HepG2 (cell line): Measurements from ENCODE around the gene DLL4. TPM values are rescaled to one million over a fixed set of nuclear protein-coding genes. Genes with fewer than 3 reads are reported as not detected.
A peak's percentile ranks its signal among the peaks of the same experiment; 100 is the strongest.

ENCODE experiments used
- ATF7-NPFF ChIP-seq: sonication (generic); formaldehyde crosslinking; IDR thresholded peaks from 2 replicates; pipeline ENCODE4 v1.8.1; 2023; ENCODE audit warnings: mild to moderate bottlenecking, low read depth, missing genetic modification reagents, moderate library complexity
- BCL3 ChIP-seq: sonication (generic); formaldehyde crosslinking; IDR thresholded peaks from 2 replicates; pipeline ENCODE4 v1.5.1; 2020; ENCODE audit warnings: mild to moderate bottlenecking, missing genetic modification reagents, moderate library complexity
- CAMTA2 ChIP-seq: sonication (generic); formaldehyde crosslinking; IDR thresholded peaks from 2 replicates; pipeline ENCODE4 v1.4.0; 2020; ENCODE audit warnings: mild to moderate bottlenecking, missing genetic modification reagents, borderline replicate concordance
- CCAR2 ChIP-seq: fragments of 200-400 bp; formaldehyde crosslinking; optimal IDR thresholded peaks from 2 replicates; pipeline ENCODE3; 2018; ENCODE audit warnings: low read depth, mild to moderate bottlenecking, low read length, moderate library complexity
- GATA4 ChIP-seq: sonication (generic); IDR thresholded peaks from 2 replicates; pipeline ENCODE4 v1.6.1; 2016; ENCODE audit warnings: antibody characterized with exemption, low read depth, borderline replicate concordance
- GLMP ChIP-seq: sonication (generic); formaldehyde crosslinking; IDR thresholded peaks from 2 replicates; pipeline ENCODE4 v1.9.0; 2021; ENCODE audit warnings: missing genetic modification reagents, mild to moderate bottlenecking, borderline replicate concordance
- IKZF4 ChIP-seq: sonication (generic); formaldehyde crosslinking; IDR thresholded peaks from 2 replicates; pipeline ENCODE4 v1.5.1; 2020; ENCODE audit warnings: borderline replicate concordance, mild to moderate bottlenecking, low read depth, missing genetic modification reagents; ENCODE audit errors: not compliant biosample characterization
- JDP2 ChIP-seq: sonication (generic); formaldehyde crosslinking; IDR thresholded peaks from 2 replicates; pipeline ENCODE4 v1.8.1; 2022; ENCODE audit warnings: missing genetic modification reagents, borderline replicate concordance
- KLF12 ChIP-seq: sonication (generic); formaldehyde crosslinking; IDR thresholded peaks from 2 replicates; pipeline ENCODE4 v1.4.0; 2020; ENCODE audit warnings: missing genetic modification reagents, borderline replicate concordance
- MED1 ChIP-seq: sonication (generic); formaldehyde crosslinking; IDR thresholded peaks from 2 replicates; pipeline ENCODE4 v1.4.0; 2020; ENCODE audit warnings: missing genetic modification reagents
- MED13 ChIP-seq: sonication (generic); formaldehyde crosslinking; IDR thresholded peaks from 2 replicates; pipeline ENCODE4 v1.5.0; 2020; ENCODE audit warnings: missing genetic modification reagents
- RXRA ChIP-seq: sonication (generic); formaldehyde crosslinking; IDR thresholded peaks from 2 replicates; pipeline ENCODE4 v1.5.1; 2020; ENCODE audit warnings: missing genetic modification reagents
- SIN3B ChIP-seq: fragments of 150-350 bp; IDR thresholded peaks from 2 replicates; pipeline ENCODE4 v1.6.1; 2014; ENCODE audit warnings: low read length
- SIX4 ChIP-seq: sonication (generic); formaldehyde crosslinking; IDR thresholded peaks from 2 replicates; pipeline ENCODE4 v1.4.0; 2020; ENCODE audit warnings: missing genetic modification reagents
- SUZ12 ChIP-seq: fragments of 150-350 bp; IDR thresholded peaks from 2 replicates; pipeline ENCODE4 v1.6.1; 2014; ENCODE audit warnings: low read depth, low read length
- YY1 ChIP-seq: IDR thresholded peaks from 2 replicates; pipeline ENCODE4 v1.6.1; 2011; ENCODE audit warnings: low read length, low read depth, moderate library complexity, mild to moderate bottlenecking; ENCODE audit not compliant: insufficient read depth, insufficient replicate concordance
- ZFX ChIP-seq: sonication (generic); formaldehyde crosslinking; IDR thresholded peaks from 2 replicates; pipeline ENCODE4 v1.4.0; 2020; ENCODE audit warnings: mild to moderate bottlenecking, low read depth, missing genetic modification reagents, moderate library complexity
- ZMYM3 ChIP-seq: sonication (generic); formaldehyde crosslinking; IDR thresholded peaks from 2 replicates; pipeline ENCODE4 v1.5.1; 2020; ENCODE audit warnings: mild to moderate bottlenecking, missing genetic modification reagents
- ZNF101 ChIP-seq: sonication (generic); formaldehyde crosslinking; IDR thresholded peaks from 2 replicates; pipeline ENCODE4 v1.4.0; 2020; ENCODE audit warnings: mild to moderate bottlenecking, low read depth, missing genetic modification reagents, borderline replicate concordance
- ZNF124 ChIP-seq: sonication (generic); formaldehyde crosslinking; IDR thresholded peaks from 2 replicates; pipeline ENCODE4 v1.4.0; 2020; ENCODE audit warnings: missing genetic modification reagents
- ZNF33B ChIP-seq: sonication (generic); formaldehyde crosslinking; IDR thresholded peaks from 2 replicates; pipeline ENCODE4 v1.5.1; 2020; ENCODE audit warnings: mild to moderate bottlenecking, missing genetic modification reagents
- ZNF749 ChIP-seq: sonication (generic); formaldehyde crosslinking; IDR thresholded peaks from 2 replicates; pipeline ENCODE4 v1.8.0; 2022; ENCODE audit warnings: mild to moderate bottlenecking, missing genetic modification reagents, moderate library complexity, borderline replicate concordance
- ZNF777 ChIP-seq: sonication (generic); formaldehyde crosslinking; IDR thresholded peaks from 2 replicates; pipeline ENCODE4 v1.4.0; 2020; ENCODE audit warnings: missing genetic modification reagents
- polyA plus RNA-seq, 8 experiments: library from polyadenylated mRNA; depleted of rRNA in 3 of 8; stranded (reverse) in 7 of 8; unstranded in 1 of 8; fragments of >200 nt; fragmentation: Illumina TruSeq in 4 of 8; extraction: Trizol in 4 of 8; gene quantifications; 2 replicates each; pipeline versions ENCODE4 v1.2.1 to v1.2.3, GENCODE V29; 2011 to 2016; ENCODE audit warnings: low read depth in 4 of 8, missing spikeins in 1 of 8, mixed read lengths in 1 of 8; ENCODE audit not compliant: insufficient read depth in 1 of 8
- total RNA-seq, 5 experiments: library from RNA; depleted of rRNA; stranded (reverse); fragments of >200 nt; fragmentation: Illumina TruSeq; extraction: Trizol; gene quantifications; 2 replicates each; pipeline ENCODE4 v1.2.3, GENCODE V29; 2016; ENCODE audit warnings: low read depth in 1 of 5
- TF ChIP-seq, protein P1 (sequence below): sonication (generic); formaldehyde crosslinking; IDR thresholded peaks from 2 replicates; pipeline ENCODE4 v1.5.0; 2020; ENCODE audit warnings: missing genetic modification reagents, mild to moderate bottlenecking, borderline replicate concordance
- TF ChIP-seq, protein P2 (sequence below): sonication (generic); formaldehyde crosslinking; IDR thresholded peaks from 2 replicates; pipeline ENCODE4 v1.8.1; 2023; ENCODE audit warnings: mild to moderate bottlenecking, missing genetic modification reagents

The DLL4 gene
- total and polyA plus RNA-seq, 2 of the 13 experiments (the other 11 are each of a cell fraction or from before 2014, with no cell fraction given): 0.20 to 0.25 TPM

GRCh38 chr15:40941528-40942336 is 12.6 kb downstream of the DLL4 start (continued):
- TF ChIP-seq KLF12 (CRISPR knock-in tag): no peak
- TF ChIP-seq ZNF749 (CRISPR knock-in tag): no peak
- peak; percentile 43; the same call in 1 of the 2 replicates for TF ChIP-seq ZNF33B (CRISPR knock-in tag)
- TF ChIP-seq, protein P1, sequence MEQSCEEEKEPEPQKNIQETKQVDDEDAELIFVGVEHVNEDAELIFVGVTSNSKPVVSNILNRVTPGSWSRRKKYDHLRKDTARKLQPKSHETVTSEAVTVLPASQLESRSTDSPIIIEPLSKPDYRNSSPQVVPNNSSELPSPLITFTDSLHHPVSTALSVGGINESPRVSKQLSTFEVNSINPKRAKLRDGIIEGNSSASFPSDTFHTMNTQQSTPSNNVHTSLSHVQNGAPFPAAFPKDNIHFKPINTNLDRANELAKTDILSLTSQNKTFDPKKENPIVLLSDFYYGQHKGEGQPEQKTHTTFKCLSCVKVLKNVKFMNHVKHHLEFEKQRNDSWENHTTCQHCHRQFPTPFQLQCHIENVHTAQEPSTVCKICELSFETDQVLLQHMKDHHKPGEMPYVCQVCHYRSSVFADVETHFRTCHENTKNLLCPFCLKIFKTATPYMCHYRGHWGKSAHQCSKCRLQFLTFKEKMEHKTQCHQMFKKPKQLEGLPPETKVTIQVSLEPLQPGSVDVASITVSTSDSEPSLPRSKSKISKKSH: no peak
- no peak for TF ChIP-seq CAMTA2 (CRISPR knock-in tag)
- TF ChIP-seq ZFX: peak; percentile 64
- TF ChIP-seq GATA4: no peak
- peak; percentile 26 for TF ChIP-seq YY1
- no peak for TF ChIP-seq SUZ12
- no peak; the same call in 1 of the 2 replicates for TF ChIP-seq MED1 (CRISPR knock-in tag)
- no peak for TF ChIP-seq CCAR2
- no peak for TF ChIP-seq MED13 (CRISPR knock-in tag)
- TF ChIP-seq ZNF124: no peak
- TF ChIP-seq, protein P2, sequence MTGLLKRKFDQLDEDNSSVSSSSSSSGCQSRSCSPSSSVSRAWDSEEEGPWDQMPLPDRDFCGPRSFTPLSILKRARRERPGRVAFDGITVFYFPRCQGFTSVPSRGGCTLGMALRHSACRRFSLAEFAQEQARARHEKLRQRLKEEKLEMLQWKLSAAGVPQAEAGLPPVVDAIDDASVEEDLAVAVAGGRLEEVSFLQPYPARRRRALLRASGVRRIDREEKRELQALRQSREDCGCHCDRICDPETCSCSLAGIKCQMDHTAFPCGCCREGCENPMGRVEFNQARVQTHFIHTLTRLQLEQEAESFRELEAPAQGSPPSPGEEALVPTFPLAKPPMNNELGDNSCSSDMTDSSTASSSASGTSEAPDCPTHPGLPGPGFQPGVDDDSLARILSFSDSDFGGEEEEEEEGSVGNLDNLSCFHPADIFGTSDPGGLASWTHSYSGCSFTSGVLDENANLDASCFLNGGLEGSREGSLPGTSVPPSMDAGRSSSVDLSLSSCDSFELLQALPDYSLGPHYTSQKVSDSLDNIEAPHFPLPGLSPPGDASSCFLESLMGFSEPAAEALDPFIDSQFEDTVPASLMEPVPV (CRISPR knock-in tag): no peak
- TF ChIP-seq JDP2 (CRISPR knock-in tag): no peak
- TF ChIP-seq BCL3: 0 out of 2 replicates have a peak, but pooled peaks have one; percentile 56
- no peak for TF ChIP-seq SIN3B
- TF ChIP-seq SIX4 (CRISPR knock-in tag): no peak
- TF ChIP-seq GLMP (CRISPR knock-in tag): no peak
- TF ChIP-seq ZMYM3 (CRISPR knock-in tag): no peak
- TF ChIP-seq RXRA (CRISPR knock-in tag): no peak
- peak; percentile 55; the same call in 1 of the 2 replicates for TF ChIP-seq ATF7-NPFF
- no peak for TF ChIP-seq ZNF101 (CRISPR knock-in tag)
- peak; percentile 99 for TF ChIP-seq ZNF777
- no peak for TF ChIP-seq IKZF4 (CRISPR knock-in tag)
